Fibroblast of lung (primary cell): ENCODE data around the gene F13A1.

Experiments
- EZH2 ChIP-seq: IDR thresholded peaks from 2 replicates; pipeline ENCODE4 v1.5.1; 2012; ENCODE audit warnings: low read length, control low read depth, mild to moderate bottlenecking; ENCODE audit errors: missing control alignments
- TF ChIP-seq, protein P1 (sequence below), 2 donors: IDR thresholded peaks in 1 of 2; conservative IDR thresholded peaks in 1 of 2; 1 replicate in 1 of 2; 2 replicates in 1 of 2; pipeline ENCODE4 v1.5.1; 2011 to 2012; ENCODE audit warnings: low read length in 2 of 2, control low read depth in 1 of 2, inconsistent platforms in 1 of 2, low read depth in 1 of 2, mild to moderate bottlenecking in 1 of 2

DNA sequence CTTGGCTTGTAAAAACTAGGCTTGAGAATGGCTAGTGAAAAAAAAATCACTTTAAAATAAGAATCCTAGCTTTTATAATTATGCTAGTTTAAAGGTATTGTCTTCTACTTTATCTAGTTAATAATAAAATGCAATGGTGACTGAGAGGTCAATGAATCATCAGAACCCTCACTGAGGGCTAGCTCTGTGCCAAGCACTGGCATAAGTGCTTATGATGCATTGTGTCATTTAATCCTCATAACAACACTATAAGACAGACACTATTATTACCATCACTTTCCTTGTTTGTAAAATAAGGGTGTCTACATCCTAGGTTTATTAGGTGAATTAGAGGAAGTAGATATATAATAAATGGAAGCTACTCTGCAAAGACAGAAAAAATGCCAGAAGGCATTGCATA lies 144.3 kb downstream of the F13A1 start:
- TF ChIP-seq, protein P1, sequence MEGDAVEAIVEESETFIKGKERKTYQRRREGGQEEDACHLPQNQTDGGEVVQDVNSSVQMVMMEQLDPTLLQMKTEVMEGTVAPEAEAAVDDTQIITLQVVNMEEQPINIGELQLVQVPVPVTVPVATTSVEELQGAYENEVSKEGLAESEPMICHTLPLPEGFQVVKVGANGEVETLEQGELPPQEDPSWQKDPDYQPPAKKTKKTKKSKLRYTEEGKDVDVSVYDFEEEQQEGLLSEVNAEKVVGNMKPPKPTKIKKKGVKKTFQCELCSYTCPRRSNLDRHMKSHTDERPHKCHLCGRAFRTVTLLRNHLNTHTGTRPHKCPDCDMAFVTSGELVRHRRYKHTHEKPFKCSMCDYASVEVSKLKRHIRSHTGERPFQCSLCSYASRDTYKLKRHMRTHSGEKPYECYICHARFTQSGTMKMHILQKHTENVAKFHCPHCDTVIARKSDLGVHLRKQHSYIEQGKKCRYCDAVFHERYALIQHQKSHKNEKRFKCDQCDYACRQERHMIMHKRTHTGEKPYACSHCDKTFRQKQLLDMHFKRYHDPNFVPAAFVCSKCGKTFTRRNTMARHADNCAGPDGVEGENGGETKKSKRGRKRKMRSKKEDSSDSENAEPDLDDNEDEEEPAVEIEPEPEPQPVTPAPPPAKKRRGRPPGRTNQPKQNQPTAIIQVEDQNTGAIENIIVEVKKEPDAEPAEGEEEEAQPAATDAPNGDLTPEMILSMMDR (conservative IDR thresholded peaks at IDR 0.05 in 1 of 2, IDR thresholded peaks at IDR 0.05 in 1 of 2; ENCODE audit: low read depth in 1 of 2, low read length in 2 of 2) = no peak
- TF ChIP-seq EZH2 = no peak
